NCI-H2029 treated with DMSO at 0.1 percent for 48 hours (cell line): Measurements from ENCODE around the gene CPNE5.

Experiments
- DNase-seq: peaks from one replicate; lab custom pipeline; 2025; lab: John Stamatoyannopoulos, UW

CPNE5 gene

DNA sequence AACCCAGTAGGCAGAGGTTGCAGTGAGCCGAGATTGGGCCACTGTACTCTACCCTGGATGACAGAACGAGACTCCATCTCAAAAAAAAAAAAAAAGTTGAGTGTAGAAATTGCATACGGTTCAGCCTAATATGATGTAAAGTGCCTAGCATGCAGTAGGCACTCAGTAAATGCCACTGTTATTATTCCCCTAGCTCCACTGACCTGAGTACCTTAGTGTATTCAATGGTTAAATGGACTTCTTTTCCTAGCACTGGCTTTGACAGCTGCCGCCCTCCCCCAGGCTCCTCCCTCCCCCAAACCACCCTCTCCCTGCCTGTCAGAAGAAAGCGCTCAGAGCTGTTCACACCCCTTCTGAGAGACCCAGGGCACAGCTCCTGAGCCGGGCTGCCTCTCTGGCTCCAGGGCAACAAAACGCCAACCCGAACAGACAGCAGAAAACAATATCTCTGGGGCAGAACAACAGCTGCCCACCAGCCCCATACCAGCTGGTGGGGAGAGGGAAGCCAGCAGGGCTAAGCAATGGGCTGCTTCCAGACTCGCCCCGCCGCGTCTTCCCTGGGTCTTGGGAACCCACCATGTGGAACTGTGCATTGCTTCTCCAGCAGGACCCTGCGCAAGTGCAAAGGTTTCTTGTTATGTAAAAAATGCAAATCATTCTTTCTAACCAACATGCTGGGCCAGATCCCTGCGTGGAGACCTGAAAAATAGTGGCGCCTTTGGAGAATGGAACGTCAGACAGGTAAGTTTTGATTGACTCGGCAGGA lies 4.5 kb downstream of the CPNE5 start:
- DNase-seq: no peak

DNA sequence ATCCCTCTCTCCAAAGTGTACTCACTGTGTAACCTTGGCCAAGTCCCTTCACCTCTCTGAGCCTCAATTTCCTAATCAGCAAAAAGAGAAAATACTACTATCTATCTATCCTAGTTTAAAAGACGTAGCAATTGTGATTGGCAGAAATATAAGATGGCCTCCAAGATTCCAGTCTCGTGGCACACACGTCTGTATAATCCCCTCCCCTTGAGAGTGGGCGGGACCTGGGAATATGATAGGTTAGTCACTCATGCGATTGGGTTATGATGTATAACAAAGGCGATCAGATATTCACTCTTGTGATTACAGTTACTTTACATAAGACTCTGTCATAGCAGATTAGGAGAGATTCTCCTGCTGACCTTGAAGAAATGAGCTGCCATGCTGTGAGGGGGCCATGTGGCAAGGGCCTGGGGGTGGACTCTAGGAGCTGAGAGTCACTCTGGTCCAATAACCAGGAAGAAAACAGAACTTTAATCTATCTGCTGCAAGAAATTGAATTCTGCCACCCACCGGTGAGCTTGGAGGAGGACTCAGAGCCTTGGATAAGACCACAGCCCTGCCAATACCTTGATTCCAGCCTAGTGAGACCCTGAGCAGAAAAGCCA lies 6.0 kb downstream of the CPNE5 start:
- no peak for DNase-seq

DNA sequence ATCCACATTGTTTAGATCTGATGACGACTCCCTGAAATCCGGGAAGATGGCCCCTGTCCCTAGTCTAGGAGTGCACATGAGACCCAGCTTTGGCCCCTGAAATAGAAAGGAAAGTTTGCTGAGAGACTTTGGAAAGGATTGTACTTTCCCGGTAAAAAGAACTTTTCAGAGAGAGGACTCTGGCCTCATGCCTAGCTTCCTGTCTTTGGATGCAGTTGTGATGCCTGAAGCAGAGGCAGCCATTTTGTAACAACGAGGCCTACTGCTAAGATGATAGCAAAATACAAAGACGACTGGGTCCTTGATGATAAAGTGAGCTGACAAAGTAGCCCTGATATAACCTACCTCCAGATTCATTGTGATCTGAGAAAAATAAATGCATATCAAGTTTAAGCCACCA lies 6.9 kb downstream of the CPNE5 start:
- no peak for DNase-seq

DNA sequence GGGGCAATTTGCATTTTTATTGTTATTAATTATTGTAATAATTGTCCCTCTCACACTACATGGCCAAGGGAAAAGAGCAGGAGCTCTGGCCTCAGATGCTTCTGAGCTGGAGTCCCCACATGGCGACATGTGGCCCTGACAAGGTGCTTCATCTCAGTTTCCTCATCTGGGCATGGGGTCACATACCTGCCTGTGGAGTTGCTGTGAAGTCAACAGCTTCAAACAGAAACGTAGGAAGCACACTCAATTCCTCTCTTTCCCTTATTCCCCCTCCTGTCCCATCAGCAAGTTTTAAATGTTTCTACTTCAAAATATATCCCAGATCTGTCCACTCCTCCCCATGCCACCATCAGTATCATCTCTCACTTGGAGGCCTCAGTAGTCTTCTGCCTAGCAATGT lies 8.7 kb downstream of the CPNE5 start:
- DNase-seq: no peak

DNA sequence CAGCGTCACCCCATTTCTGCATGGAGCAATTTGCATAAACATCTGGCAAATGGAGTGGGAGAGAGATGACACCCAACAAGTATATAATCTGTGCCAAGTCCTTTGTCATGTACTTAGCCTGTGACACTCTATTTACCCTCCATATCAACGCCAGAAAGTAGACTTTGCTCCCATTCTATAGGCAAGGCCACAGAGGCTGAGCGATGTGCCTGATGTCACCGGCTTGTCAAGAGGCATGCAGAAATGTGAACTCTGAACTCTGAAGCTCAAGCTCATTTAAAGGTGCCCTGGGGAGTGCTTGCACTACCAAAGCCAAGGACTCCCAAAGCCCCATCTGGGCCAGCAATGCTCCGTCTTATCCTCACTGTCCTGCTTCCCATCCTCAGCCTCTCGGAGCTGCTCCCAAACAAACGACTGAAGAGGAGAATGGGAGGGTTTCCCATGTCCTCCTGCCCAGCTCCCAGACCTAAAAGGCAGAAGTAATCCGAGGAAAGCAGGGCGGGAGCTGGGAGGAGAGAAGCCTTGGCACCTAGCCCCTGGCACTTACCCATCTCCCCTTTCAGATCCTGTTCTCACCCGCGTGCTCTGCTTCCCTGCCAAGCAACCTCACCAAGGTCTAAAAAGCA lies 9.2 kb downstream of the CPNE5 start:
- peak; percentile 95 for DNase-seq

DNA sequence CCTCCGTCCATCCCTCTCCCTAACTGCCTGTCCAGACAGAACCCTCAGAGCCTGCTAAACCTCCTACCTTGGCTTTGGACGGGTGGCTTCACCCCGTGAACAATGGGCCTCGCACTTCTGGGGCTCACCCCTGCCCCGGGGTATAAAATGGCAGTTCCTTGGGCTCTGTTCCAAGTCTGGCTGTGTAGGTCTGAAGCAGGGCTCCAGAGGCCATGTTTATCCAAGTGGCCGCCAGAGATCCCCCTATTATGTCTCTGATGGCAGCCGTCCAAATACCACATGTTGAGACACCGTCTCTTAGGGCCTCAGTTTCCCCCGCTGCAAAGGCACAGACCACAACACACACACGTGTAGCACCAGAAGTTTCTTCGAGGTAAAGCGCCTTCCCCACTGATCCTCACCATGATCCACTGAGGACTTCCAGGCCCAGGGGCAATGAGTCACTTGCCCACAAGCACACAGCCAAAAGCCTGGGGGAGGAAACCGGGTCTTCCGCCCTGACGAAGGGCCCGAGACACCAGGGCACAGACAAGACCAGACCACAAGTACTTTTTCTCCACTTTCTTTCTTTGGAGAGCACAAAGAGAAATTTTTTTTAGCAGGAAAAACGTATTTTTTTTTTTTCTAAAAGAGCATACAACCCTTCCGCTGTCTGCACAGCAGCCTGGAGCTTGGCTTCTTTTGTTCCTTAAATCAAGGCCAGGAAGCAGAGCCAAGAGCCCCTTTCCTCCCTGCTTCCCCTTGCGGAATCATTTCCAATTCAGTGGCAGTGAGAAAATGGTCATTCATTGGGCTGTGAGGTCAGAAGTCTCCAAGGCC lies 11.8 kb downstream of the CPNE5 start:
- no peak for DNase-seq

DNA sequence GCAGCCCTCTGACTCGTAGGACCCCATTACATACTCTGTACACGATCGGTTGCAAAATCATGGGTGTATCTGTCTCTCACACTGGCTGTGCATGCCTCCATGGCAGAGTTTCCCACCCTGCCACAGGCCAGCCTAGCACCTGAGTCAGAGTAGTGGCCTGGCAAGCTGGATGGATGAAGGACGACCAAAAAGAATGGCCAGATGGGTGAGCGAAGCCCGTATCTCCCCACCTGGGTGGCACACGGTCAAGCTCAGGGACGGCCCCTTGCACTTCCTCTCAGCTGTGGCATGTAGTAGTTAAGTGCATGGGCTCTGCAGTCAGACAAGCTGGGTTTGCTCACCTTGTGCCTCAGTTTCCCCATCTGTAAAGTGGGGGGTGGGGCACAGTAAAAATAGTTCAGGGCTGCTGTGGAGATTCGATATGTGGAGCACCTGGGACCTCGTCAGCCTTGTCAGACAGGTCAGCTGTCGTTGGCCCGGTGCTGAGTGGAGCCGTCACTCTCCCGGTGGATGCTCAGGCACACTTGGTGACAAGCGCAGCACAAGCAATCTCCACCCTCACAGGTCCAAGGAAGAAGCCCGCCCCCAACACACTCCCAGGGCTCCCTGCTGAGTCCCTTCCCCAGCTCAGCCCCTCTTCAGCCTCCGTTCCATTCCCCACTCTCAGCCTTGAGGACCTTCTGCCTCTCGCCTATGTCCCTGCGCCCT lies 12.6 kb downstream of the CPNE5 start:
- no peak for DNase-seq

DNA sequence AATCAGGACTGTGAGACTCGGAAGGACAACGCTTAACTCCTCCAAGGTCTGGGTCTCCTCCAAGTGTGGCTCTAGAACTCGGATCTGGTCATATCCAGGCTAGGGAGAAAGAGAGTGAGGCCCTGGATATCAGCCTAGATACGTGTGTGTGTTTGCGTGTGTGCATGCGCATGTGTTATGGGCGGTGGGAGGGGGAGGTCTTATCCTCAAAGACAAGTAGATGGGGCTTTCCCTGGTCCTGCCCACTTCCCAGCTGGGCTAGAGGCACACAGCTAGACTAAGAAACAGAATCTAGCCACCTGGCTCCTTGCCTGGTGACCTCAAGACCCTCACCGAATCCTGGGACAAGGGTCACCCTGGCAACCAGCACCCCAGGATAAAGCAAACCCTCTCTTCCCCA lies 13.2 kb downstream of the CPNE5 start:
- DNase-seq: no peak

DNA sequence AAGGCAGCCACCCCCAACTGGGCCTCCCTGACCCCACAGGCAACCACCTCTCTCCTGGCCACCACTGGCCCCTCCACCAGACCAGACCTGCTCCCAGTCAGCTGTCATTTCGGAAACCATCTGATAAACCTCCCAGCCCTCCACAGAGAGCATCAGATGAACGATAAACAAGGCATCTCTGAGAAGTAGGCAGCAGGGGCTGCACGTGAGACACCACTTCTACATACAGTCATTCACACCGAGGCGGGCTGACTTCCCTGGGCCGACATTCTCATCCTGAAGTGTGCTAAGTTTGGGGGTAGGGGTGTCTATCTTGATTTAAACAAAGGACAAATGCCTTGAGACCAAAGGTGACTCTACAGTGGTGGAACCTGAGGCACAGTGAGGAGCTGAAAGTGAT lies 13.8 kb downstream of the CPNE5 start:
- no peak for DNase-seq

DNA sequence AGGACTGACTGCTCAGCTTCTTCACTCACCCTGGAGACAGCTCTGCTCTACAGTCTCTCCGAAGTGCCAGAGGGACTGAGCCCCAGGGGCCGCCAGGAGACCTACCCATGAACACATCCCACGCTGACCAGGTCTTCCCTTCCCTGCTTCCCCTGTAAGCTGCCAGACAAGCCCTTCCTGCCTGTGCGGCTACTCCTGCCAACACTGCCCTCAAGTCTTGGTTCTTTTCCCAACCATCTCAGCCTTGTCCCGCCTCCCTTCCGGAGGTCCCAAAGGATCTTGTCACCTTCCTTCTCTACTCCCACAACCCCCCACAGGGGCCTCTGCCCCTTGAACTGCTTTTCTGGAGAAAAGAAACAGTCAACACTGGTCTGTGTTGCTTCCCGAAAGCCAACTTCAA lies 15.0 kb downstream of the CPNE5 start:
- DNase-seq: no peak

DNA sequence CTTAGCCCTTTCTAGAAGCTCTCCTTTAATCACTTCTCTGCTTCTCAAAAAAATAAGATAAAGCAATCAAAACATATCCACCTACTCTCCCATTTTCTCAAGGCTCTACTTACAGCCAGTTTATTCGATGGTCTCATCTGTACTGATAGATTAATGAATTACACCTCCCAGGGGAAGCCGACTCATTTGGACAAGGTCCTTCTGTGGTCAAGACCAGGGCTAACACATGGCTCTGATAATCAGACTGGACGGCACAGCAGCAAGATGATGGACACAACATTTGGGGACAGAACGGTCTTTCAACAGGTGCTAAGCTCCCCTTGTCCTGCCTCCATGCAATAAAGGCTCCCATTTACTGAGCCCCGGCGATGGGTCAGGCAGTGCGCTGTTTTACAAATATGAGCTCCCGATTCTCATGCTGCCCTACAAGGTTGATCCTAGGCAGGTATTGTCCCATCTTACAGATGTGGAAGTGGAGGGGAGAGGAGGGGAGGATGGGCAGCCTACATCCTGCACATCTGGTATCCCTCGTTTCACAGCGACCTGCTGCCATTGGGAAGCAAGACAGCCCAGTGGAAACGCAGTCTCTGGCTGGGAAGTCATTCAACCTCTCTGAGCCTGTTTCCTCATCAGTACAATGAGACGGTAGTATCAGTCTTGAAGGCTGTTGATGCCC lies 15.7 kb downstream of the CPNE5 start:
- no peak for DNase-seq

DNA sequence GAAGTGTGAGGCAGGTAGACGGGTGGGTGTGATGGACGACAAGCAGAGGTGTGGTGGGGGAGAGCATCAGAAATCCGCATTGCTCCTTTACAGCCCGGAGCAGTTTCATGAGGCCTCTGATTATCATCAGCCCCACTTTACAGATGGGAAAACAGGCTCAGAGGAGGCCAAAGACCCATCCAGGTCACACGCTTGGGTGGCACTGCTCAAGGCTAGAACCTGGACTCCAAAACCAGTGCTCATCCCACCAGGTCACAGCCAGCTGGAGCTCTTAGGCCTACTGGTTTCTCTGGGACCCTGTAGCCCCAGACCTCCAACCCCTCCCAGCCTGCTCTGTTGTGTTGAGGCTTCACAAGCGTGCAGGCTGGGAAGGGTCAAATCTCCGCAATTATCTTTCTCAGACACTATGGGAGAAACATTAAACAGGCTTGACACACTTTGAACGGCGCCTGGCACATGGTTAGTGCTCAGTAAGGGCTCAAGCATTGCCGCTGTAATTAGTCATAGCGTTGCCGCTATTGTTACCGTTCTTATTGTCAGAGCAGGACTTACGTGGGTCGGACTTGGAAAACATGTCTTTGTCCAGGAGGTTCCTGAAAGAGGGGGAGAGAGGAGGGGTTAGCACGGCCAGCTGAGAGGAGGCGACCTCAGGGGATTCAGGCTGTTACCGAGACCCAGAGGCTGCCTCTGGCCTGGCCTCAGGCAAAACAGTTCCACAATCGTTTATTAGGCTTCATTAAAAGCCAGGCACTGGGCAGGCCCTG lies 16.6 kb downstream of the CPNE5 start:
- DNase-seq: no peak

DNA sequence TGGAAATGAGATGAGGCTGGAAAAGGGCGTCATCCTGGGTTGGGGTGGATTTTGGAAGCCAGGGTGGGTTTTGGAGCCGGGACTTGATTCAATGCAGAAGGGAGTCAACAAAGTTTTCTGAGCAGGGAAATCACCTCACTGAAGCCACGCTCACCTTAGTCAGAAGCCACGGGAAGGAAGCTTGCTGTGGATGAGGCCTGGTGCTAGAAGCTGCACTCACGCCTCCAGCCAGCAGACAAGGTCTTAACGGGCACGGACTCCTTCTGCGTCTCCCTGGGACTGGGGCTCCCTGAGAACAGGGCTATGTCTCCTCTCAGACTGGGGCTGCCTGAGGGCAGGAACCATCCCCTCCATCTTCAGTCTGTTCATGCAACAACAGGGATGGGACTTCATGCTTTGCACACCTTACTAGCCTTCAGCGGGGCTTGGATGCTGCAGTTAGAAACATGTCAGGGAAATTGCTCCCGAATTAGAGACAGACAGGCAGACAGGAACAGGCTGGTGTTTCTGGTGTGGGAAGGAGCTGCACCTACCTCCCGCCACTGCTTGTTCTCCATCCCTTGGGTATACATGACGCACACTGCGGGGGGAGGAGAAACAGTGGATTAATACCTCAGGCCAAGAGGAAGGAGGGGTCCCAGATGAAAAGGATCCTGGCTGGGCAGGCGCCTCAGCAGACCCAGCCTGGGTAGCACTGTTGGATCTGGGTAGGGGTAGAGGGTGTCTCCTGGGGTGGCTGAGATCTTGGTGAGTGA lies 17.5 kb downstream of the CPNE5 start:
- DNase-seq: no peak

DNA sequence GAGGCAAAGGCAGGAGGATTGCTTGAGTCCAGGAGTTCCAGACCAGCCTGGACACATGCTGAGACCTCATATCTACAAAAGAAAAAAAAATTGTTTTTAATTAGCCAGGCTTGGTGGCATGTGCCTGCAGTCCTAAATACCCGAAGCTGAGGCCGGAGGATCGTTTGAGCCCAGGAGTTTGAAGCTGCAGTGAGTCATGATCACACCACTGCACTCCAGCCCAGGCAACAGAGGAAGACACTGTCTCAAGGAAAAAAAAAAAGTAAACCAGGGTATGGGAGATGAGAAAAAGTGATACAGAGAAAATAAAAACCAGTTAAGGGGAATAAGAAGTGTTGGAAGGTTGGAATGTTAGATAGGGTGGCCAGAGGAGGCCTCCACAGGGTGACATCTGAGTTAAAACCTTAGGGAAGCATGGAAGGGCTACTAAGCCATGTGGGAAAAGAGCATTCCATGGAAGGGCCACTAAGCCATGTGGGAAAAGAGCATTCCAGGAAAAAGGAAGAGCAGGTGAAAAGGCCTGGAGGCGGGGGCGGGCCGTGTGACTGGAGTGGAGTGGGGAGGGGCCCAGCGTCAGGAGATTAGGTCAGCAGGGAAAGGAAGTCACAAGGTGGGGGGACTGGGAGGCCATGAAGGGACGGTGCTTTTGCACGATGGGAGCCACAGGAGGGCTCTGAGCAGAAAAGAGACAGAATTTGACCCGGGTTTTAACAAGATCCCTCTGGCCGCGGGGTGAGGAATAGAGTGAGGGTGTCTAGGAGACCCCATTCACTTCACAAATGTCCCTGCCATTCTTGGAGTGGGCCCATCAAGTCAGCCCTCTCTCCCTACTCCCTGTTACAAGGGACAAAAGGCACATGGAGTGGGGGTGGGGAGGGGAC lies 18.3 kb downstream of the CPNE5 start:
- peak; percentile 35 for DNase-seq

DNA sequence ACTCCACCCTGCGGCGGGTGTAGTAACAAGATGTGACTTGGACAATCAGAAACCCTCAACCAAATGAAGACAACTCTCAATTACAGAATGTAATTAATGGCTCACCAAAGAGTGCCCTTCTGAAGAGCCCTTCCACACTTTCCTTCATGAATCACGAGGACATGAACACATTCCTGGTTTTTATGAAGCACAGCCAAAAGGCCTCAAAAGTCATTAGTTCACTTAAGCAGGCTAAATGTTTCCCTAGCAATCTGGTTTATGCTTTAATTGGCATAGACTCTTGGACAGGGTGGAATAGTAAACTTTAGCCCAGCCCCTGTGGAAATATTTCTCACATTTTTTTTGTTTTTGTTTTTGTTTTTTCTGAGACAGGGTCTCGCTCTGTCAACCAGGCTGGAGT lies 20.5 kb downstream of the CPNE5 start:
- no peak for DNase-seq

DNA sequence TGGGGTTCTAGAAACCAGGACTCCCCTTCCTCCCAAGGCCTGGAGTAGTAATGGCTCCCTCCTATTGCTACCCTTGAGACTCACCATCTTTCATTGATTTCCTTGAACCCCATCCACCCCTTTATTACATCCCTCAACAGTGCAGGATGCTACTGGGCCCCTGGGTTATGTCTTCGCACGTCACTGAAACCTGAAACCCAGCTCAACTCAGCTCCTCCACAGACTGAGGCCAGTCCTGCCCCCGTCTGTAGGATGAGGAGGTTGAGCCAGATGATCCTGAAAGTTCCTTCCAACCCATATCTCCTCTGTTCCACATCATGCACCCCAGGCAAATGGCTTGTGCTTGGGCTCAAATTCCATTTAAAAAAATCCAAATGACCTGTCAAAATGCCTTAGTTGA lies 21.4 kb downstream of the CPNE5 start:
- no peak for DNase-seq

DNA sequence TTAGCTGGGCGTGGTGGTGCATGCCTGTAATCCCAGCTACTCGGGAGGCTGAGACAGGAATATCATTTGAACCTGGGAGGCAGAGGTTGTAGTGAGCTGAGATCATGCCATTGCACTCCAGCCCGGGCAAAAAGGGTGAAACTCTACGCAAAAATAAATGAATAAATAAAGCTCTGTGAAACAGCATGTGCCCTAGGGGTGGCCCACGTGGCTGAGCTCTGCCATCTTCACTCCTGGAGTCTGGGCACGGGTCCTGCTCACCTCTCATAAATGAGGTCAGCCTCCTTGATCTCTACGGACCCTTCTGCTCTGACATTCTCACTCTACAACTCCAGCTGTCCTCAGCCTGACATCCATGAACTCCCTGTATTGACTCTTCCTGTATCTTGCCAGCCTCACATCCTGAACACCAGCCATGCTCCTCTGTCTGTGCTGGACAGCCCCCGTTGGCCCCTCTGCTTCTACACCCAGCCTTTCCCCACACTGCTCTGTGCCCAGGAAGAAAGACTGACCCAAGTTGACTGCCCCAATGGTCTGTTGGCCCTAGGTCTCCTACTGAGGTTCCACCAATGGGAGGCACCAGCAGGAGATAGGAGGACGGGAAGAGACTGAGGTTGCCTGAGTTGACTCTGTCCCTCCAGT lies 21.9 kb downstream of the CPNE5 start:
- no peak for DNase-seq

DNA sequence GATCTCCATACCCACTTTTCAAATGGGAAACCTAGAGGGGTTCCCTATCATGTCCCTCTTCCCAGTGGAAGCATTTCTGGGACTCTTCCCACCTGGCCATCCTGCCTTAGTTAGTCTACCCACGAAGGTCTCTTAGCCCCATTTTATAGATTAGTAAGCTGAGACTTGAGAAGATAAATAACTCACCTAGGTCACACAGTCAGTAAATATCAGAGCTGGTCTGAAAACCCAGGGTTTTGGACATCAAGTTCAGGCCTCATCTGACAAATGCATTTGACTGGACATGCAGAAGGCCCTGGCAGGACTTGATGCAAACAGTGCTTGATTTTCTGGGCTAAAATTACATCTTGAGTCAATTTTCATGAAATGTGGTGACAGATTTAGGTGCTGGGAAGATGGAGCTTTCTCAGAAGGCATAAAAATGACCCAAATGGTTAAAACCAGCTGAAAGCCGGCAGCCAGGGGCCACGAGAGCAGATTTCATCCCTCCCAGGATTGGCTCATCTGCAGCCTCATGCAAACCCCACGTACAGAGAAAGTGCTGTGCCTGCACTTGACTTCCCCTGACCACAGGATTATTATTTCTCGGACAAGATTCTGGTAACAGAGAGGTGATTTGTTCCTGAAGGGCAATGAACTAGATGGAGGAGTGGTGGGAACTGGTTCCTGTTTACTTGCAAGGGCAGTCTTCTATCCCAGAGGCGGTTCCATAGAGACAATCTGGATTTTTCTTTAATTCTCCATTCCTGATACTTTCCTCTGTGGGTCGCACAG lies 23.1 kb downstream of the CPNE5 start:
- DNase-seq: no peak
